Fibroblast of the conjunctiva (primary cell): ENCODE measurements around the gene GEMIN7.
A peak's percentile ranks its signal among the peaks of the same experiment; 100 is the strongest.

ENCODE experiments used
- DNase-seq: peaks from one replicate; pipeline ENCODE4 v3.0.0-alpha.2; 2010; ENCODE audit warnings: low read depth

Gene GEMIN7

GRCh38 chr19:45079063-45079910 lies at the start of gene GEMIN7:
Gene GEMIN7, plus strand, starts transcription at chr19:45079260. Its CDS starts 10,855 bp downstream, at chr19:45090115.
- peak; percentile 18 for DNase-seq

GRCh38 chr19:45030825-45031224 lies 48.2 kb upstream of the GEMIN7 start:
- DNase-seq: no peak

- DNase-seq: no peak
Observed at GRCh38 chr19:45032421-45032820, 46.6 kb upstream of the GEMIN7 start.

- no peak for DNase-seq
Observed at GRCh38 chr19:45035755-45036154, 43.3 kb upstream of the GEMIN7 start.

- DNase-seq: no peak
Observed at GRCh38 chr19:45037393-45038169, 41.5 kb upstream of the GEMIN7 start.

GRCh38 chr19:45038931-45039893 lies 39.8 kb upstream of the GEMIN7 start, which contains the start of gene CLASRP:
Gene CLASRP, plus strand, starts transcription at chr19:45039045. Its CDS starts 1,168 bp downstream, at chr19:45040213.
- DNase-seq: peak; percentile 80

GRCh38 chr19:45040059-45040771 lies 38.8 kb upstream of the GEMIN7 start:
- no peak for DNase-seq

- no peak for DNase-seq
Observed at GRCh38 chr19:45041125-45041524, 37.9 kb upstream of the GEMIN7 start.

- no peak for DNase-seq
Observed at GRCh38 chr19:45045671-45046353, 33.2 kb upstream of the GEMIN7 start.

GRCh38 chr19:45046355-45046754 lies 32.7 kb upstream of the GEMIN7 start:
- DNase-seq: no peak

GRCh38 chr19:45047188-45047797 lies 31.8 kb upstream of the GEMIN7 start:
- no peak for DNase-seq

GRCh38 chr19:45049073-45049736 lies 29.9 kb upstream of the GEMIN7 start:
- DNase-seq: no peak

- DNase-seq: no peak
Observed at GRCh38 chr19:45050036-45050435, 29.0 kb upstream of the GEMIN7 start.

GRCh38 chr19:45051929-45052579 lies 27.0 kb upstream of the GEMIN7 start:
- no peak for DNase-seq

- no peak for DNase-seq
Observed at GRCh38 chr19:45056831-45057230, 22.2 kb upstream of the GEMIN7 start.

GRCh38 chr19:45057444-45057843 lies 21.6 kb upstream of the GEMIN7 start:
- DNase-seq: no peak

GRCh38 chr19:45058622-45059159 lies 20.4 kb upstream of the GEMIN7 start:
- no peak for DNase-seq

- peak; percentile 68 for DNase-seq
Observed at GRCh38 chr19:45059258-45059965, 19.6 kb upstream of the GEMIN7 start.
